GM19099 (cell line): Measurements from ENCODE around the gene DHCR7.
A peak's percentile ranks its signal among the peaks of the same experiment; 100 is the strongest.

Source experiments
- POLR2A ChIP-seq: IDR thresholded peaks from 3 replicates; pipeline ENCODE4 v1.6.1; 2011; ENCODE audit warnings: low read depth; ENCODE audit not compliant: insufficient read length; ENCODE audit errors: extremely low read depth

The DHCR7 gene

GRCh38 chr11:71448257-71449171, at the start of gene DHCR7:
Gene DHCR7, minus strand, starts transcription at chr11:71448393. Its CDS starts 3,441 bp downstream, at chr11:71444952.
- TF ChIP-seq POLR2A, result peak; percentile 75

- no peak for TF ChIP-seq POLR2A
Observed at GRCh38 chr11:71496421-71496820, 48.2 kb upstream of the DHCR7 start.

- TF ChIP-seq POLR2A, result no peak
Observed at GRCh38 chr11:71495286-71496230, 47.4 kb upstream of the DHCR7 start.

GRCh38 chr11:71491940-71492339, 43.7 kb upstream of the DHCR7 start:
- no peak for TF ChIP-seq POLR2A

GRCh38 chr11:71491531-71491930, 43.3 kb upstream of the DHCR7 start:
- TF ChIP-seq POLR2A, result no peak

GRCh38 chr11:71490731-71491390, 42.7 kb upstream of the DHCR7 start:
- TF ChIP-seq POLR2A, result no peak

- TF ChIP-seq POLR2A, result no peak
Observed at GRCh38 chr11:71490044-71490730, 42.0 kb upstream of the DHCR7 start.

GRCh38 chr11:71489311-71490043, 41.3 kb upstream of the DHCR7 start:
- no peak for TF ChIP-seq POLR2A

- no peak for TF ChIP-seq POLR2A
Observed at GRCh38 chr11:71488681-71489270, 40.6 kb upstream of the DHCR7 start.

GRCh38 chr11:71486320-71486719, 38.1 kb upstream of the DHCR7 start:
- no peak for TF ChIP-seq POLR2A

- no peak for TF ChIP-seq POLR2A
Observed at GRCh38 chr11:71485466-71485865, 37.3 kb upstream of the DHCR7 start.

GRCh38 chr11:71485063-71485399, 36.8 kb upstream of the DHCR7 start:
- no peak for TF ChIP-seq POLR2A

GRCh38 chr11:71484248-71485062, 36.3 kb upstream of the DHCR7 start:
- no peak for TF ChIP-seq POLR2A
